WTC11 (cell line): Measurements from ENCODE around the gene GRK2. TPM values are rescaled to one million over a fixed set of nuclear protein-coding genes. Genes with fewer than 3 reads are reported as not detected.
A peak's percentile ranks its signal among the peaks of the same experiment; 100 is the strongest.

Experiments used
- ATAC-seq: fragments of 200-7000 bp; cut with Tn5 transposase; 2 replicates; pipeline ENCODE4 v1.10.0; 2021; ENCODE audit warnings: mild to moderate bottlenecking, moderate library complexity
- CTCF ChIA-PET: fragments of 300-600 bp; sonication (Branson Sonifier 250); formaldehyde crosslinking; loops from one replicate; lab custom pipeline; 2021; ENCODE audit warnings: antibody characterized with exemption; lab: Charles Lee
- POLR2A ChIA-PET: fragments of 350-600 bp; sonication (Branson Sonifier 250); formaldehyde crosslinking; loops from one replicate; lab custom pipeline; 2021; ENCODE audit warnings: antibody characterized with exemption; lab: Charles Lee
- DNase-seq: peaks from one replicate; pipeline ENCODE4 v3.0.0; 2021; ENCODE audit warnings: low spot score
- H3K27ac Mint-ChIP-seq: 2 replicates; pipeline ENCODE4 v1.8.0; 2021; ENCODE audit warnings: mixed read lengths
- H3K27me3 Mint-ChIP-seq: 2 replicates; pipeline ENCODE4 v1.8.0; 2021; ENCODE audit warnings: low read depth, mild to moderate bottlenecking, moderate library complexity, mixed read lengths
- H3K36me3 Mint-ChIP-seq: 2 replicates; pipeline ENCODE4 v1.8.0; 2021; ENCODE audit warnings: mixed read lengths
- H3K4me1 Mint-ChIP-seq: 2 replicates; pipeline ENCODE4 v1.8.0; 2022; ENCODE audit warnings: mixed read lengths
- H3K4me3 Mint-ChIP-seq: 2 replicates; pipeline ENCODE4 v1.8.0; 2021; ENCODE audit warnings: mild to moderate bottlenecking, moderate library complexity, mixed read lengths
- H3K9me3 Mint-ChIP-seq: 2 replicates; pipeline ENCODE4 v1.8.0; 2021; ENCODE audit warnings: mixed read lengths
- ELF4 ChIP-seq: sonication (generic); formaldehyde crosslinking; IDR thresholded peaks from 2 replicates; pipeline ENCODE4 v1.8.1; 2022; ENCODE audit warnings: low read depth, mild to moderate bottlenecking, moderate library complexity, missing genetic modification reagents
- ETV6 ChIP-seq: sonication (generic); formaldehyde crosslinking; IDR thresholded peaks from 2 replicates; pipeline ENCODE4 v1.8.1; 2022; ENCODE audit warnings: mild to moderate bottlenecking, missing genetic modification reagents
- FOXK1 ChIP-seq: sonication (generic); formaldehyde crosslinking; IDR thresholded peaks from 2 replicates; pipeline ENCODE4 v1.8.0; 2022; ENCODE audit warnings: mild to moderate bottlenecking, moderate library complexity, missing genetic modification reagents
- GABPB1 ChIP-seq: sonication (generic); formaldehyde crosslinking; IDR thresholded peaks from 2 replicates; pipeline ENCODE4 v1.8.1; 2023; ENCODE audit warnings: mild to moderate bottlenecking, missing genetic modification reagents
- GRHL2 ChIP-seq: fragments of 250-450 bp; sonication (Bioruptor Pico); IDR thresholded peaks from 2 replicates; pipeline ENCODE4 v1.8.0; 2022; ENCODE audit warnings: mild to moderate bottlenecking, moderate library complexity; ENCODE audit not compliant: insufficient replicate concordance, severe bottlenecking
- GTF2I ChIP-seq: fragments of 250-450 bp; sonication (Bioruptor Pico); conservative IDR thresholded peaks from 2 replicates; pipeline ENCODE4 v1.4.0; 2021; ENCODE audit warnings: mild to moderate bottlenecking
- IRF1 ChIP-seq: sonication (generic); formaldehyde crosslinking; IDR thresholded peaks from 2 replicates; pipeline ENCODE4 v1.8.0; 2023; ENCODE audit warnings: missing genetic modification reagents
- IRF2 ChIP-seq: sonication (generic); formaldehyde crosslinking; IDR thresholded peaks from 2 replicates; pipeline ENCODE4 v1.8.0; 2022; ENCODE audit warnings: low read depth, missing genetic modification reagents, borderline replicate concordance
- JUN ChIP-seq: sonication (generic); formaldehyde crosslinking; IDR thresholded peaks from 2 replicates; pipeline ENCODE4 v1.8.0; 2023; ENCODE audit warnings: mild to moderate bottlenecking, missing genetic modification reagents
- MAX ChIP-seq: sonication (generic); formaldehyde crosslinking; IDR thresholded peaks from 2 replicates; pipeline ENCODE4 v1.8.0; 2022; ENCODE audit warnings: mild to moderate bottlenecking, missing genetic modification reagents
- MLX ChIP-seq: sonication (generic); formaldehyde crosslinking; IDR thresholded peaks from 2 replicates; pipeline ENCODE4 v1.8.1; 2023; ENCODE audit warnings: mild to moderate bottlenecking, missing genetic modification reagents, moderate library complexity
- MYBL2 ChIP-seq: sonication (generic); formaldehyde crosslinking; IDR thresholded peaks from 2 replicates; pipeline ENCODE4 v1.8.1; 2023; ENCODE audit warnings: mild to moderate bottlenecking, moderate library complexity, missing genetic modification reagents
- NFE2L1 ChIP-seq: sonication (generic); formaldehyde crosslinking; IDR thresholded peaks from 2 replicates; pipeline ENCODE4 v1.8.1; 2023; ENCODE audit warnings: missing genetic modification reagents
- NFYB ChIP-seq: sonication (generic); formaldehyde crosslinking; conservative IDR thresholded peaks from 2 replicates; pipeline ENCODE4 v1.8.0; 2022; ENCODE audit warnings: low read depth, missing genetic modification reagents
- NR2C2 ChIP-seq: sonication (generic); formaldehyde crosslinking; IDR thresholded peaks from 2 replicates; pipeline ENCODE4 v1.8.0; 2022; ENCODE audit warnings: mild to moderate bottlenecking, missing genetic modification reagents
- OVOL2 ChIP-seq: fragments of 250-450 bp; sonication (Bioruptor Pico); IDR thresholded peaks from 2 replicates; pipeline ENCODE4 v1.9.0; 2021; ENCODE audit warnings: mild to moderate bottlenecking, borderline replicate concordance
- PRDM15 ChIP-seq: sonication (generic); formaldehyde crosslinking; IDR thresholded peaks from 2 replicates; pipeline ENCODE4 v1.8.0; 2022; ENCODE audit warnings: missing genetic modification reagents
- RELA ChIP-seq: sonication (generic); formaldehyde crosslinking; IDR thresholded peaks from 2 replicates; pipeline ENCODE4 v1.8.1; 2022; ENCODE audit warnings: missing genetic modification reagents, mild to moderate bottlenecking, borderline replicate concordance
- STAT6 ChIP-seq: sonication (generic); formaldehyde crosslinking; conservative IDR thresholded peaks from 2 replicates; pipeline ENCODE4 v1.8.1; 2023; ENCODE audit warnings: mild to moderate bottlenecking, low read depth, missing genetic modification reagents, moderate library complexity
- TEAD4 ChIP-seq: sonication (generic); formaldehyde crosslinking; IDR thresholded peaks from 2 replicates; pipeline ENCODE4 v1.8.0; 2022; ENCODE audit warnings: mild to moderate bottlenecking, missing genetic modification reagents
- TP53 ChIP-seq: sonication (generic); formaldehyde crosslinking; IDR thresholded peaks from 2 replicates; pipeline ENCODE4 v1.8.1; 2023; ENCODE audit warnings: mild to moderate bottlenecking, missing genetic modification reagents
- USF2 ChIP-seq: sonication (generic); formaldehyde crosslinking; IDR thresholded peaks from 2 replicates; pipeline ENCODE4 v1.8.1; 2023; ENCODE audit warnings: mild to moderate bottlenecking, missing genetic modification reagents, moderate library complexity
- ZBTB43 ChIP-seq: sonication (generic); formaldehyde crosslinking; IDR thresholded peaks from 2 replicates; pipeline ENCODE4 v1.8.1; 2023; ENCODE audit warnings: mild to moderate bottlenecking, missing genetic modification reagents
- ZNF121 ChIP-seq: sonication (generic); formaldehyde crosslinking; IDR thresholded peaks from 2 replicates; pipeline ENCODE4 v1.8.0; 2023; ENCODE audit warnings: missing genetic modification reagents
- ZNF138 ChIP-seq: sonication (generic); formaldehyde crosslinking; conservative IDR thresholded peaks from 2 replicates; pipeline ENCODE4 v1.8.1; 2022; ENCODE audit warnings: mild to moderate bottlenecking, moderate library complexity, missing genetic modification reagents
- ZNF232 ChIP-seq: sonication (generic); formaldehyde crosslinking; IDR thresholded peaks from 2 replicates; pipeline ENCODE4 v1.8.0; 2022; ENCODE audit warnings: mild to moderate bottlenecking, missing genetic modification reagents
- ZNF263 ChIP-seq: sonication (generic); formaldehyde crosslinking; IDR thresholded peaks from 2 replicates; pipeline ENCODE4 v1.8.1; 2022; ENCODE audit warnings: low read depth, mild to moderate bottlenecking, moderate library complexity, missing genetic modification reagents
- ZNF317 ChIP-seq: sonication (generic); formaldehyde crosslinking; IDR thresholded peaks from 2 replicates; pipeline ENCODE4 v1.8.1; 2023; ENCODE audit warnings: low read depth, mild to moderate bottlenecking, moderate library complexity, missing genetic modification reagents, borderline replicate concordance
- ZNF671 ChIP-seq: fragments of 250-450 bp; sonication (Bioruptor Pico); IDR thresholded peaks from 2 replicates; pipeline ENCODE4 v1.8.0; 2021; ENCODE audit warnings: mild to moderate bottlenecking
- total RNA-seq: library from RNA; stranded (reverse); gene quantifications from 3 replicates; pipeline ENCODE4 v1.2.3, GENCODE V29; 2021

GRK2 gene
- total RNA-seq, 1 experiment from 2014 or later: 68.1 TPM

GRCh38 chr11:67242548-67242947 lies 23.7 kb upstream of the GRK2 start:
- Mint-ChIP-seq H3K27me3 (no peaks in the 10 kb centered on the region), H3K36me3 (peaks cover 54% of the 10 kb centered on the region), H3K27ac (peak overlapping the region; percentile 80), H3K4me3 (peak overlapping the region; percentile 51), H3K4me1 (peaks cover 35% of the 10 kb centered on the region), H3K9me3 (no peaks in the 10 kb centered on the region)
- POLR2A ChIA-PET: no interaction called here
- CTCF ChIA-PET: no interaction called here
- DNase-seq (no peak), ATAC-seq (no peak)
- TF ChIP-seq MYBL2 (CRISPR knock-in tag) (no peak), ZNF263 (no peak), NFE2L1 (no peak), ZNF121 (CRISPR knock-in tag) (no peak), ZNF232 (no peak), IRF2 (no peak), NR2C2 (no peak), IRF1 (CRISPR knock-in tag) (no peak), ZNF317 (CRISPR knock-in tag) (no peak), ETV6 (CRISPR knock-in tag) (no peak), USF2 (no peak), ZNF138 (no peak), RELA (CRISPR knock-in tag) (no peak), JUN (CRISPR knock-in tag) (no peak), NFYB (CRISPR knock-in tag) (no peak), GABPB1 (no peak), GRHL2 (CRISPR knock-in tag) (no peak), OVOL2 (no peak), GTF2I (CRISPR knock-in tag) (no peak)

- H3K4me3 Mint-ChIP-seq: no peak overlapping the region
- H3K36me3 Mint-ChIP-seq: peaks cover 59% of the 10 kb centered on the region
- H3K4me1 Mint-ChIP-seq: peaks cover 34% of the 10 kb centered on the region
- POLR2A ChIA-PET: no interaction called here
- H3K27ac Mint-ChIP-seq: peak overlapping the region; percentile 80; the same call in 1 of the 2 replicates
- CTCF ChIA-PET: no interaction called here
- no peaks in the 10 kb centered on the region for H3K27me3 Mint-ChIP-seq
- H3K9me3 Mint-ChIP-seq: no peaks in the 10 kb centered on the region
- TF ChIP-seq STAT6 (CRISPR knock-in tag) (no peak), MAX (no peak), TEAD4 (CRISPR knock-in tag) (no peak), TP53 (CRISPR knock-in tag) (no peak), FOXK1 (no peak), MLX (CRISPR knock-in tag) (no peak), ETV6 (CRISPR knock-in tag) (no peak), ZNF671 (no peak), ZNF317 (CRISPR knock-in tag) (no peak), ZNF138 (no peak), ELF4 (CRISPR knock-in tag) (no peak), ZBTB43 (CRISPR knock-in tag) (no peak), PRDM15 (CRISPR knock-in tag) (no peak)
- ATAC-seq: no peak
- no peak for DNase-seq
Observed at GRCh38 chr11:67243051-67243450, 23.2 kb upstream of the GRK2 start.
